Measurements from ENCODE around the gene CSAD.

DNA sequence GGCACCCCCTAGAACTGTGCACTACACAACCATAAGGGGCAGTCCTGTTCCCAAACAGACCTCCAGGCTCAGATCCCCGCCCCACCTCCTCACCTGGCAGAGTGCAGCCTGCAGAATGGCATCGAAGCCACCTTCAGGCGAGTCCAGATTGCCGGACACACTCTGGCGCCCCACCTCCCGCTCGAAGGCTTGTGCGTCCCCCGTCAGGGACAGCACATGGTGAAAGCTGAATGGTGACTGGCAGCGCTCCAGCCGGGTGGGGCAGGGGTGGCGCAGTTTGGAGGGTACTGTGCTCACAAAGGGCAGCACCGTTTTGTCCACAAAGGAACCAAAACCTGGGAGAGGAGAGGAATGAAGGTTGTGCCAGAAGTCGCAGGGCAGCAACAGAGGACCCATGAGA, 15.8 kb upstream of the CSAD start:
- TF ChIP-seq, protein P1, sequence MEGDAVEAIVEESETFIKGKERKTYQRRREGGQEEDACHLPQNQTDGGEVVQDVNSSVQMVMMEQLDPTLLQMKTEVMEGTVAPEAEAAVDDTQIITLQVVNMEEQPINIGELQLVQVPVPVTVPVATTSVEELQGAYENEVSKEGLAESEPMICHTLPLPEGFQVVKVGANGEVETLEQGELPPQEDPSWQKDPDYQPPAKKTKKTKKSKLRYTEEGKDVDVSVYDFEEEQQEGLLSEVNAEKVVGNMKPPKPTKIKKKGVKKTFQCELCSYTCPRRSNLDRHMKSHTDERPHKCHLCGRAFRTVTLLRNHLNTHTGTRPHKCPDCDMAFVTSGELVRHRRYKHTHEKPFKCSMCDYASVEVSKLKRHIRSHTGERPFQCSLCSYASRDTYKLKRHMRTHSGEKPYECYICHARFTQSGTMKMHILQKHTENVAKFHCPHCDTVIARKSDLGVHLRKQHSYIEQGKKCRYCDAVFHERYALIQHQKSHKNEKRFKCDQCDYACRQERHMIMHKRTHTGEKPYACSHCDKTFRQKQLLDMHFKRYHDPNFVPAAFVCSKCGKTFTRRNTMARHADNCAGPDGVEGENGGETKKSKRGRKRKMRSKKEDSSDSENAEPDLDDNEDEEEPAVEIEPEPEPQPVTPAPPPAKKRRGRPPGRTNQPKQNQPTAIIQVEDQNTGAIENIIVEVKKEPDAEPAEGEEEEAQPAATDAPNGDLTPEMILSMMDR (IDR thresholded peaks at IDR 0.05; ENCODE audit: low read depth, low read length): no peak
- no peak for TF ChIP-seq EZH2phosphoT487 (IDR thresholded peaks at IDR 0.05; ENCODE audit: low read depth)

All from OCI-LY3 (cell line).